HepG2 (cell line): ENCODE results near the gene OSBPL3. TPM values are rescaled to one million over a fixed set of nuclear protein-coding genes. Genes with fewer than 3 reads are reported as not detected.

Experiments used
- EP300 ChIP-seq, 3 experiments: sonication (generic) in 1 of 3; formaldehyde crosslinking in 1 of 3; IDR thresholded peaks; 2 replicates each; pipeline versions ENCODE4 v1.5.1 to v1.6.1; 2011 to 2020; ENCODE audit warnings: low read depth in 2 of 3, low read length in 2 of 3, borderline replicate concordance in 1 of 3, improper control_type of control experiment in 1 of 3, mild to moderate bottlenecking in 1 of 3, missing genetic modification reagents in 1 of 3, moderate library complexity in 1 of 3
- FLYWCH1 ChIP-seq: sonication (generic); formaldehyde crosslinking; IDR thresholded peaks from 2 replicates; pipeline ENCODE4 v1.8.1; 2023; ENCODE audit warnings: mild to moderate bottlenecking, missing genetic modification reagents
- FOXA1 ChIP-seq, 2 experiments: fragments of 450-650 bp in 1 of 2; sonication (generic) in 1 of 2; formaldehyde crosslinking in 1 of 2; IDR thresholded peaks; 2 replicates each; pipeline versions ENCODE4 v1.4.0 to v1.6.1; 2016 to 2020; ENCODE audit warnings: missing genetic modification reagents in 1 of 2
- FOXO4 ChIP-seq: sonication (generic); formaldehyde crosslinking; conservative IDR thresholded peaks from 2 replicates; pipeline ENCODE4 v1.8.1; 2023; ENCODE audit warnings: missing genetic modification reagents
- HOXA3 ChIP-seq: sonication (generic); formaldehyde crosslinking; IDR thresholded peaks from 2 replicates; pipeline ENCODE4 v1.5.0; 2020; ENCODE audit warnings: missing genetic modification reagents
- IKZF4 ChIP-seq: sonication (generic); formaldehyde crosslinking; IDR thresholded peaks from 2 replicates; pipeline ENCODE4 v1.5.1; 2020; ENCODE audit warnings: borderline replicate concordance, mild to moderate bottlenecking, low read depth, missing genetic modification reagents; ENCODE audit errors: not compliant biosample characterization
- MEIS2 ChIP-seq: sonication (generic); formaldehyde crosslinking; IDR thresholded peaks from 2 replicates; pipeline ENCODE4 v1.9.0; 2021; ENCODE audit warnings: mild to moderate bottlenecking, missing genetic modification reagents
- SOX6 ChIP-seq, 2 experiments: fragments of 450-650 bp in 1 of 2; sonication (generic) in 1 of 2; formaldehyde crosslinking in 1 of 2; IDR thresholded peaks; 2 replicates each; pipeline versions ENCODE4 v1.4.0 to v1.6.1; 2017 to 2020; ENCODE audit warnings: antibody characterized with exemption in 1 of 2, mild to moderate bottlenecking in 1 of 2, missing genetic modification reagents in 1 of 2
- ZBTB10 ChIP-seq: sonication (generic); formaldehyde crosslinking; IDR thresholded peaks from 2 replicates; pipeline ENCODE4 v1.4.0; 2020; ENCODE audit warnings: missing genetic modification reagents, borderline replicate concordance
- ZNF280B ChIP-seq: sonication (generic); formaldehyde crosslinking; IDR thresholded peaks from 2 replicates; pipeline ENCODE4 v1.5.0; 2020; ENCODE audit warnings: missing genetic modification reagents, mild to moderate bottlenecking, borderline replicate concordance
- ZNF639 ChIP-seq: conservative IDR thresholded peaks from 2 replicates; pipeline ENCODE4 v1.6.1; 2018; ENCODE audit warnings: missing genetic modification reagents
- ZNF710 ChIP-seq: sonication (generic); formaldehyde crosslinking; IDR thresholded peaks from 2 replicates; pipeline ENCODE4 v1.5.0; 2020; ENCODE audit warnings: mild to moderate bottlenecking, missing genetic modification reagents, borderline replicate concordance
- polyA plus RNA-seq, 8 experiments: library from polyadenylated mRNA; depleted of rRNA in 3 of 8; stranded (reverse) in 7 of 8; unstranded in 1 of 8; fragments of >200 nt; fragmentation: Illumina TruSeq in 4 of 8; extraction: Trizol in 4 of 8; gene quantifications; 2 replicates each; pipeline versions ENCODE4 v1.2.1 to v1.2.3, GENCODE V29; 2011 to 2016; ENCODE audit warnings: low read depth in 4 of 8, missing spikeins in 1 of 8, mixed read lengths in 1 of 8; ENCODE audit not compliant: insufficient read depth in 1 of 8
- total RNA-seq, 5 experiments: library from RNA; depleted of rRNA; stranded (reverse); fragments of >200 nt; fragmentation: Illumina TruSeq; extraction: Trizol; gene quantifications; 2 replicates each; pipeline ENCODE4 v1.2.3, GENCODE V29; 2016; ENCODE audit warnings: low read depth in 1 of 5

The OSBPL3 gene
- total and polyA plus RNA-seq, 2 of the 13 experiments (the other 11 are each of a cell fraction or from before 2014, with no cell fraction given): 8.8 to 28.9 TPM

- TF ChIP-seq ZNF280B (no peak), MEIS2 (CRISPR knock-in tag) (0 out of 2 replicates have a peak, but pooled peaks have one; percentile 18), HOXA3 (CRISPR knock-in tag) (peak; percentile 35; the same call in 1 of the 2 replicates), IKZF4 (no peak), FOXO4 (CRISPR knock-in tag) (no peak), EP300 (IDR thresholded peaks at IDR 0.05; ENCODE audit: low read depth in 2 of 2, low read length in 2 of 2) (peak in 1 of 2 experiments; percentile 46; a peak in 2 of 4 replicates), EP300 (CRISPR knock-in tag; IDR thresholded peaks at IDR 0.05; ENCODE audit: borderline replicate concordance) (no peak), SOX6 (IDR thresholded peaks at IDR 0.05) (no peak), SOX6 (CRISPR knock-in tag; IDR thresholded peaks at IDR 0.05) (peak; percentile 76), ZNF710 (CRISPR knock-in tag) (peak; percentile 73; the same call in 1 of the 2 replicates), ZBTB10 (CRISPR knock-in tag) (no peak), ZNF639 (CRISPR knock-in tag) (no peak), FLYWCH1 (CRISPR knock-in tag) (no peak), FOXA1 (IDR thresholded peaks at IDR 0.05) (no peak), FOXA1 (CRISPR knock-in tag; IDR thresholded peaks at IDR 0.05) (0 out of 2 replicates have a peak, but pooled peaks have one; percentile 9)
These were observed 45.3 kb upstream of the OSBPL3 start (continued) for GRCh38 chr7:25025218-25025671.
